GDM1 (cell line): Measurements from ENCODE around the gene ARFIP1.
"Not testable (repeated sequence)": the region's sequence is repeated elsewhere in the genome, so short reads cannot be mapped to it uniquely, and the experiment has no call there.

Source experiments
- DNase-seq: peaks from one replicate; lab custom pipeline; 2025; lab: John Stamatoyannopoulos, UW

Gene ARFIP1

GRCh38 chr4:152779513-152780266, at the start of gene ARFIP1, which contains the start of gene TIGD4:
TSS of gene ARFIP1 (plus strand) at chr4:152779954. CDS start at chr4:152829634, 49,680 bp downstream.
TSS of gene TIGD4 (minus strand) at chr4:152779730. CDS start at chr4:152771004, 8,726 bp downstream.
- peak; percentile 86 for DNase-seq

GRCh38 chr4:152731997-152732396, 47.8 kb upstream of the ARFIP1 start:
- DNase-seq, result no peak

GRCh38 chr4:152734015-152734698, 45.6 kb upstream of the ARFIP1 start:
- DNase-seq, result no peak

GRCh38 chr4:152734699-152735050, 45.1 kb upstream of the ARFIP1 start:
- no peak for DNase-seq

- DNase-seq, result no peak
Measured at GRCh38 chr4:152735396-152735859, 44.3 kb upstream of the ARFIP1 start.

- DNase-seq, result no peak
Measured at GRCh38 chr4:152735906-152736305, 43.8 kb upstream of the ARFIP1 start.

- no peak for DNase-seq
Measured at GRCh38 chr4:152738827-152739226, 40.9 kb upstream of the ARFIP1 start.

GRCh38 chr4:152747444-152747843, 32.3 kb upstream of the ARFIP1 start:
- DNase-seq, result no peak

- no peak for DNase-seq
Measured at GRCh38 chr4:152748619-152749018, 31.1 kb upstream of the ARFIP1 start.

- no peak for DNase-seq
Measured at GRCh38 chr4:152763796-152764195, 16.0 kb upstream of the ARFIP1 start.

GRCh38 chr4:152765069-152765737, 14.6 kb upstream of the ARFIP1 start:
- not testable (repeated sequence) for DNase-seq

- DNase-seq, result no peak
Measured at GRCh38 chr4:152771741-152772533, 7.8 kb upstream of the ARFIP1 start.

- no peak for DNase-seq
Measured at GRCh38 chr4:152773339-152773738, 6.4 kb upstream of the ARFIP1 start.

- no peak for DNase-seq
Measured at GRCh38 chr4:152773953-152774352, 5.8 kb upstream of the ARFIP1 start.

- no peak for DNase-seq
Measured at GRCh38 chr4:152776352-152776751, 3.4 kb upstream of the ARFIP1 start.

- no peak for DNase-seq
Measured at GRCh38 chr4:152777488-152777887, 2.3 kb upstream of the ARFIP1 start.

- no peak for DNase-seq
Measured at GRCh38 chr4:152778656-152779512, 870 bp upstream of the ARFIP1 start.

- no peak for DNase-seq
Measured at GRCh38 chr4:152780267-152780778, 569 bp downstream of the ARFIP1 start.

- DNase-seq, result no peak
Measured at GRCh38 chr4:152784490-152785350, 5.0 kb downstream of the ARFIP1 start.
